SJCRH30 (cell line): ENCODE results near the gene MAGT1. TPM values are rescaled to one million over a fixed set of nuclear protein-coding genes. Genes with fewer than 3 reads are reported as not detected.
"Not testable (repeated sequence)": the region's sequence is repeated elsewhere in the genome, so short reads cannot be mapped to it uniquely, and the experiment has no call there.

ENCODE experiments used
- DNase-seq, 2 experiments: peaks; one replicate each; pipeline ENCODE4 v3.0.0-alpha.2; 2015 to 2020
- H3K27ac ChIP-seq: fragments of 250-450 bp; sonication (Bioruptor Pico); 2 replicates; pipeline ENCODE4 v1.5.1; 2020; ENCODE audit warnings: mild to moderate bottlenecking, moderate library complexity
- H3K27me3 ChIP-seq: fragments of 250-450 bp; sonication (Bioruptor Pico); 2 replicates; pipeline ENCODE4 v1.5.1; 2020; ENCODE audit warnings: mild to moderate bottlenecking, moderate library complexity
- H3K36me3 ChIP-seq: fragments of 250-450 bp; sonication (Bioruptor Pico); 2 replicates; pipeline ENCODE4 v1.5.1; 2020; ENCODE audit warnings: mild to moderate bottlenecking, moderate library complexity
- H3K4me1 ChIP-seq: fragments of 250-450 bp; sonication (Bioruptor Pico); 2 replicates; pipeline ENCODE4 v1.5.1; 2020; ENCODE audit warnings: mild to moderate bottlenecking, moderate library complexity
- H3K4me3 ChIP-seq: fragments of 250-450 bp; sonication (Bioruptor Pico); 2 replicates; pipeline ENCODE4 v1.5.1; 2020; ENCODE audit warnings: mild to moderate bottlenecking, moderate library complexity
- H3K9me3 ChIP-seq: fragments of 250-450 bp; sonication (Bioruptor Pico); replicated peaks from 2 replicates; pipeline ENCODE4 v1.5.1; 2020; ENCODE audit warnings: mild to moderate bottlenecking, moderate library complexity
- total RNA-seq: library from RNA; depleted of rRNA; stranded (reverse); fragments of >200 nt; shearing (Covaris generic); gene quantifications from 2 replicates; pipeline ENCODE4 v1.2.3, GENCODE V29; 2014

Gene MAGT1
- total RNA-seq, 1 experiment from 2014 or later, result 72.2 TPM

DNA sequence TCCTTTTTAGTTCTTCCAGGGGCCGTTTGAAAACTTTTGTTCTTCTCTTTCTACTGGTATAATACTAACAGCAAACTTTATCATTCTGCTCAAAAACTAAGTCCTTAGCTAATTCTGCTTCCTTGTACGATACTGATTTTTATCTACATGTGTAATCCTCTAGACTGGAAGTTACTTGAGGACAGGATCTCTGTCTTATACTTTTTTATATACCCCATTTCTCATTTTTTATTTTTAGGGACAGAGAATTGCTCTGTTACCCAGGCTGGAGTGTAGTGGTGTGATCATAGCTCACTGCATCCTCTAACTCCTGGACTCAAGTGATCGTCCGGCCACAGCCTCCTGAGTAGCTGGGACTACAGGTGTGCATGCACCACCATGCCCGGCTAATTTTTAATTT is 6.3 kb upstream of the MAGT1 start:
- Histone ChIP-seq H3K27me3 (no peaks in the 10 kb centered on the region), H3K4me3 (no peak overlapping the region), H3K4me1 (no peaks in the 10 kb centered on the region), H3K36me3 (peaks cover 11% of the 10 kb centered on the region), H3K27ac (no peak overlapping the region), H3K9me3 (no peaks in the 10 kb centered on the region)
- DNase-seq, result no peak

DNA sequence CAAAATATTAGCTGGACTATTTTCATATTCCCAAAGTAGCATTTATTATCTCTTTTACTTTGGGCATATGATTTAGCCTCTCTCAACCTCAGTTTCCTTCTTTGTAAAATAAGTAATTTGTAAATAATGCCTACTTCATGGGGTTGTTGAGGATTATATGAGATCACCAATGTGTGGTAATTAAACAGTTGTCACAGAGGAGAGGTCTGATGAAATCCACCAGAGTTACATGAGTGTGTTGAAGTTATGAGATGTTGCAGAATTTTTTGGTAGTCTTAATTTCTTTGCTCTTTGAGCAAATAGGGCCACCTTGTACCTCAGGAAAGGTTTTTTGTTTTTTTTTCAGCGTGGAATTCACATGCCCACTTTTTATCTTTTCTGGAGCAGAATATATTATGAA is 5.5 kb upstream of the MAGT1 start:
- Histone ChIP-seq H3K9me3 (no peaks in the 10 kb centered on the region), H3K4me3 (peak overlapping the region; percentile 81), H3K27ac (peak overlapping the region; percentile 85), H3K36me3 (peaks cover 11% of the 10 kb centered on the region), H3K27me3 (no peaks in the 10 kb centered on the region), H3K4me1 (no peaks in the 10 kb centered on the region)
- no peak for DNase-seq

DNA sequence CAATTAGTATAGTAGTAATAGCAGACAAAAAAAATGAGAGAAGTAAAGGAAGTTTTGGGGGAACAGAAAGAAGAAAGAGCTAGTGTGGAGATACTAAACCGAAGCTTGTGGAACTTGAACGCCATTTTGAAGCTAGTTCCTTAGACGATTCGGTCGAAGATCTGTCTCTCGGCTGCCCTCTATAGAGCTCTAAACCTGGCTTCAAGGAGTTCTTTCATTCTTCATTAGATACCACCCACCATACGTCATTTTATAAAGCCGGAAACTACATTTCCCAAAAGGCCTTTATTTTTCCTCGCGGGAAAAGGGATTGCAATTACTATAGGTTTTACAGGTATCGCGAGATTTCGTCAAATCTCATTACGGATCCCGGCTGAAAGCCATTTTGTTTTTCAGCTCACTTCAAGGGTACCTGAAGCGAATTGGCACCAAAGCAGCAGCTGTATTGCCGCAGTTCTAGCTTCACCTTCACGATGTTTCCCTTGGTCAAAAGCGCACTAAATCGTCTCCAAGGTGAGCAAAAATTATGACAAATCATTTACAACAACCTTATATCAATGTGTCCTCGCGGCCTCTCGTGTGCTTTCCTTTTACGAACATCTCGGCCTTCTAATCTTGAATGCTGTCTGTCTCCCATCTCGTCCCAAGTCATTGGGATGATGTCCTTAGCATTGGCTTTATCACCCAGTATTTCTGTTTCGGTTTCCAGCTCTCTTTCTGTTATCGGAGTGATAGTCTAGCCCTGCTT is 4.0 kb upstream of the MAGT1 start, which contains the start of gene COX7B:
Gene COX7B, plus strand, starts transcription at position 388 of the 748 bp plus-strand sequence. Its CDS starts 86 bp downstream, at position 474.
- Histone ChIP-seq H3K36me3 (peaks cover 11% of the 10 kb centered on the region), H3K9me3 (no peaks in the 10 kb centered on the region), H3K27ac (peak within 1 kb of the TSS; percentile 85), H3K4me1 (no peaks in the 10 kb centered on the region), H3K4me3 (peak within 1 kb of the TSS; percentile 81), H3K27me3 (no peaks in the 10 kb centered on the region)
- peak; percentile 73 to 94 for DNase-seq

DNA sequence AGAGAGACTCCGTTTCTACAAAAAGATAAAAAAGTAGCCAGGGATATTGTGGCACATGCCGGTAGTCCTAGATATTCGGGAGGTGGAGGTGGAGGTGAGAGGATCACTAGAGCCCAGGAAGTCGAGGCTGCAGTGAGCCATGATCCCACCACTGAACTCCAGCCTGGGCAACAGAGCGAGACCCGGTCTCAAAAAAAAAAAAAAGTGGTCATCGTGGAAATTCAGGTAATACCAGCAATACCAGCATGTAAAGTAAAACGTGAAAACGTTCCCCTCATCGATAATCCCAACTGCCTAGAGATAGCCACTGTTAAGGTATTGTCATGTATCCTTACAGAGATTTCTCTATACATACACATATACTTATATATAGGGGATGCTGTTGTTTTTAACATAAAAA is 1.5 kb downstream of the MAGT1 start:
- H3K36me3 ChIP-seq, result no peaks in the 10 kb centered on the region
- H3K4me1 ChIP-seq, result no peaks in the 10 kb centered on the region
- H3K27ac ChIP-seq, result no peak overlapping the region
- DNase-seq, result no peak
- no peaks in the 10 kb centered on the region for H3K27me3 ChIP-seq
- H3K4me3 ChIP-seq, result peak overlapping the region; percentile 88; the same call in 1 of the 2 replicates
- H3K9me3 ChIP-seq, result no peaks in the 10 kb centered on the region

DNA sequence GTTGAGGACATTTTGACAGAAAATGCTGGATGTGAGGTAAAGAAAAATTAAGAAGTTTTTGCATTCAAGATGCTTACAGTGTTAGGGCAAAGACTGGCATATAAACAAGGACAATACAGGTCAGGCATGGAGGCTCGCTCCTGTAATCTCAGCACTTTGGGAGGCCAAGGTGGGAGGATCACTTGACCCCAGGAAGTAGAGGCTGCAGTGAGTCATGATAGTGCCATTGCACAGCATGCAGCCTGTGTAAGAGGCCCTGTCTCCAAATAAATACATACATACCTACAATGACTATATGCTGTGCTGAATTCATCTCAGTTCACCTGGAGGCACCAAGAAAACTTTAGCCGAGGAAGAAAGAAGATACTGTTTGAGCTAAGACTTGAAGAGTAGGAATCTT is 2.3 kb downstream of the MAGT1 start:
- H3K4me1 ChIP-seq, result no peaks in the 10 kb centered on the region
- H3K27ac ChIP-seq, result no peak overlapping the region
- no peak for DNase-seq
- H3K9me3 ChIP-seq, result no peaks in the 10 kb centered on the region
- no peak overlapping the region for H3K4me3 ChIP-seq
- no peaks in the 10 kb centered on the region for H3K36me3 ChIP-seq
- H3K27me3 ChIP-seq, result no peaks in the 10 kb centered on the region

DNA sequence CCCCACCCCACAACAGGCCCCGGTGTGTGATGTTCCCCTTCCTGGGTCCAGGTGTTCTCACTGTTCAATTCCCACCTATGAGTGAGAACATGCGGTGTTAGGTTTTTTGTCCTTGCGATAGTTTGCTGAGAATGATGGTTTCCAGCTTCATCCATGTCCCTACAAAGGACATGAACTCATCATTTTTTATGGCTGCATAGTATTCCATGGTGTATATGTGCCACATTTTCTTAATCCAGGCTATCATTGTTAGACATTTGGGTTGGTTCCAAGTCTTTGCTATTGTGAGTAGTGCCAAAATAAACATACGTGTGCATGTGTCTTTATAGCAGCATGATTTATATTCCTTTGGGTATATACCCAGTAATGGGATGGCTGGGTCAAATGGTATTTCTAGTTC is 13.8 kb downstream of the MAGT1 start:
- not testable (repeated sequence) for H3K27ac ChIP-seq, H3K36me3 ChIP-seq, H3K4me1 ChIP-seq, H3K9me3 ChIP-seq, H3K4me3 ChIP-seq, H3K27me3 ChIP-seq, DNase-seq

DNA sequence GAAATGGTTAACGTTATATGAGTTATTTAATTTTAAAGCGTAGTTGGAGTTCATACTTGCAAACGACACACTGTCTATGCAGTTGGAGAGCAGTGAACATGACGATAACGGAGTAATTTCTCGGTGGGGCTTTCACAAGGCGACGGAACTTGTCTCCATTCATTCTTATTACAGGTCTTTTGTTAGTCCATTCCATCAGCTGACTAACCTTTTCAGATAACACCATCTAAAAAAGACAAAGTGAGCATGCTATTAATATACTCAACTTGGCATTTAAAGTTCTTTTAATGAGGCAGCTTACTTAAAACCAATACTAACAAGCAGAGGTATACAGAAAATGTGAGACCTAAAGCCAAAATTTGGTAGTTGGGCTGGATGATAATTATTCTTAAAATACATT is 19.9 kb downstream of the MAGT1 start:
- H3K9me3 ChIP-seq, result no peaks in the 10 kb centered on the region
- no peaks in the 10 kb centered on the region for H3K27me3 ChIP-seq
- no peaks in the 10 kb centered on the region for H3K4me1 ChIP-seq
- H3K36me3 ChIP-seq, result peaks cover 3% of the 10 kb centered on the region; the same call in 1 of the 2 replicates
- H3K4me3 ChIP-seq, result no peak overlapping the region
- no peak for DNase-seq
- H3K27ac ChIP-seq, result no peak overlapping the region

DNA sequence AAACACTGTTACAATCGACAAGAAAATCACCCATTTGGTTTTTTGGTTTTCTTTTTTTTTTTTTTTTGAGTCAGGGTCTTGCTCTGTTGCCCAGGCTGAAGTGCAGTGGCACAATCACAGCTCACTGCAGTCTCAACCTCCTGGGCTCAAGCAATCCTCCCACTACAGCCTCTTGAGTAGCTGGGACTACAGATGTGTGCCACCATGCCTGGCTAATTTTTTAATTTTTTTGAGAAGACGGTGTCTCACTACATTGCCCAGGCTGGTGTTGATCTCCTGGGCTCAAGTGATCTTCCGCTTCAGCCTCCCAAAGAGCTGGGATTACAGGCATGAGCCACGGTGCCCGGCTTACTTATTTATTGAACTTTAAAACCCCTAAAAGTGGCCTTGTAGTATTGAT is 63.7 kb downstream of the MAGT1 start:
- DNase-seq, H3K4me1 ChIP-seq: not testable (repeated sequence)

DNA sequence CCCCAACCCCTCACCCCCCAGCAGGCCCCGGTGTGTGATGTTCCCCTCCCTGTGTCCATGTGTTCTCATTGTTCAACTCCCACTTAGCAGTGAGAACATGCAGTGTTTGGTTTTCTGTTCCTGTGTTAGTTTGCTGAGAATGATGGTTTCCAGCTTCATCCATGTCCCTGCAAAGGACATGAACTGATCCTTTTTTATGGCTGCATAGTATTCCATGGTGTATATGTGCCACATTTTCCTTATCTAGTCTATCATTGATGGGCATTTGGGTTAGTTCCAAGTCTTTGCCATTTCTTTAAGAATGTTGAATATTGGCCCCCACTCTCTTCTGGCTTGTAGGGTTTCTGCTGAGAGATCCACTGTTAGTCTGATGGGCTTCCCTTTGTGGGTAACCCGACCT is 73.2 kb downstream of the MAGT1 start:
- H3K4me1 ChIP-seq, DNase-seq, H3K36me3 ChIP-seq, H3K9me3 ChIP-seq, H3K4me3 ChIP-seq, H3K27ac ChIP-seq, H3K27me3 ChIP-seq: not testable (repeated sequence)

More for the DNA sequence above, 63.7 kb downstream of the MAGT1 start:
- H3K9me3 ChIP-seq, H3K27ac ChIP-seq, H3K27me3 ChIP-seq, H3K36me3 ChIP-seq, H3K4me3 ChIP-seq: not testable (repeated sequence)

DNA sequence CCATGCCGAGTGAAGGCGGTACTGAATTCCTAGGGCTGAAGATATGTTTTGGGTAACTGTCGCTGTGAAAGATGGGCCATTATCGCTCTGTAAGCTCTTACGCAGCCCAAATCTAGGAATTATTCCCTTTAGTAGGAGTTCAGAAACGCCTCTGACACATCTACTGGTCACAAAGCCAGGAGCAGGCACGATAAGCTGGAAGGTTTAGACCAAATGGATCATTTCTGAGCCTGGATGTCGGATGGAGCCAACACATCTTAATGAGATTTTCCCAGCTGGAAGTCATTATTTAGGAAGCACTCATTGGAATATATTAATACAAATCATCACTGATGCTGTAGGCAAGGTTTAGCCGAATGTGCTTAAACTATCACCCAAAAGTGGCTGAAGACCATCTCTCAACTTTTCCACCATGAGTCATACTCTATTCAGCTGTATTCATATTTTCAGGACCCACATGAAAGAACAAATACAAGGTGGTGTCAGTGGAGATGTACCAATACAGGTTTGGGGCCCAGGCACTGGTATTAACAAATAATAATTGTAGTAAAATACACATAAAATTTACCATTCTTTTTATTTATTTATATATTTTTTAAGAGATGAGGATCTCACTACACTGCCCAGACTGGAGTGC is 75.0 kb downstream of the MAGT1 start:
- H3K27me3 ChIP-seq, result no peaks in the 10 kb centered on the region
- no peaks in the 10 kb centered on the region for H3K4me1 ChIP-seq
- no peaks in the 10 kb centered on the region for H3K9me3 ChIP-seq
- no peak overlapping the region for H3K4me3 ChIP-seq
- H3K27ac ChIP-seq, result no peak overlapping the region
- DNase-seq, result no peak
- no peaks in the 10 kb centered on the region for H3K36me3 ChIP-seq

DNA sequence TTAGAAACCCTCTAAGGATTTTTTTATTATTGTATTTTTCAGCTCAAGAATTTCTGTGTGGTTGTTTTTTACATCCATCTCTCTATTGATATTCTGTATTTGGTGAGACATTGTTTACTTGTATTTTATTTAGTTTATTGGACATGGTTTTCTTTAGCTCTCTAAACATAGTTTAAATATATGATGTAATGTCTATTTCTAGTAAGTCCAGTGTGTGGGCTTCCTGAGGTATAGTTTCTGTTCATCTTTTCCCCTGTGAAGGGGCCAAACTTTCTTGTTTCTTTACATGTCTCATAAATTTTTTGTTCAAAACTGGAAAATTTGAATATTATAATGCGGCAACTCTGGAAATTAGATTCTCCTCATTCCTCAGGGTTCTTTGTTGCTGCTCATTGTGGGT is 81.0 kb downstream of the MAGT1 start:
- Histone ChIP-seq H3K9me3 (no peaks in the 10 kb centered on the region), H3K27me3 (no peaks in the 10 kb centered on the region), H3K27ac (no peak overlapping the region), H3K4me1 (no peaks in the 10 kb centered on the region), H3K36me3 (no peaks in the 10 kb centered on the region), H3K4me3 (no peak overlapping the region)
- DNase-seq, result no peak

DNA sequence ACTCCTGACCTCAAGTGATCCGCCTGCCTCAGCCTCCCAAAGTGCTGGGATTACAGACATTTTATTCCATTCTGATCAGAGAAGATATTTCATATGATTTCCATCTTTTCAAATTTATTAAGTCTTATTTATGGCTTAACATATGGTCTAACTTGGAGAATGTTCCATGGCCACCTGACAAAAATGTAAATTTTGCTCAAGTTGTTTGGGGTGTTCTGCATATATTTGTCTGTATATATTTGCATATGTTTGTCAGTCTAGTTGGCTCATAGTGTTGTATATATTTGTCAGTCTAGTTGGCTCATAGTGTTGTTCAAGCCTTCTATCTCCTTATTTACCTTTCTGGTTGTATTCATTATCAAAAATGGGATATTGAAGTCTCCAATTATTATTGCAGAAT is 93.0 kb downstream of the MAGT1 start:
- Histone ChIP-seq H3K27ac (no peak overlapping the region), H3K36me3 (no peaks in the 10 kb centered on the region), H3K9me3 (no peaks in the 10 kb centered on the region), H3K4me3 (no peak overlapping the region), H3K4me1 (no peaks in the 10 kb centered on the region), H3K27me3 (no peaks in the 10 kb centered on the region)
- no peak for DNase-seq

DNA sequence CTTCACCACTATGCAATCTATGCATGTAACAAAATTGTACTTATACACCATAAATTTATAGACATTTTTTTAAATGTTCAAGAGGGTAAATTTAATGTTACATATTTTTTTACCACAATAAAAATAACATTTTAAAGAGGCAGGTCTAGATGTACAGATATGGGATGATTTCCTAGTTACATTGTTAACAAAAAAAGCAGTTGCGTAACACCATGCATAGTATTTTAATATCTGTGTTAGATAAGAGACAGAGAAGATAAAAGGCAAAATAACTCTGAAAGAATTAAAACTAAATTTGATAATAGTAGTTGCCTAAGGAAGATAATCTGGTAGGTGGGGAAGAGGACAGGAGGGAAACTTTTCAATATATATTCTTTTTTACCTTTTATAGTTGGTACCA is 100.1 kb downstream of the MAGT1 start:
- H3K27me3 ChIP-seq, result no peaks in the 10 kb centered on the region
- DNase-seq, result no peak
- H3K4me3 ChIP-seq, result no peak overlapping the region
- no peaks in the 10 kb centered on the region for H3K9me3 ChIP-seq
- H3K27ac ChIP-seq, result no peak overlapping the region
- no peaks in the 10 kb centered on the region for H3K4me1 ChIP-seq
- no peaks in the 10 kb centered on the region for H3K36me3 ChIP-seq

DNA sequence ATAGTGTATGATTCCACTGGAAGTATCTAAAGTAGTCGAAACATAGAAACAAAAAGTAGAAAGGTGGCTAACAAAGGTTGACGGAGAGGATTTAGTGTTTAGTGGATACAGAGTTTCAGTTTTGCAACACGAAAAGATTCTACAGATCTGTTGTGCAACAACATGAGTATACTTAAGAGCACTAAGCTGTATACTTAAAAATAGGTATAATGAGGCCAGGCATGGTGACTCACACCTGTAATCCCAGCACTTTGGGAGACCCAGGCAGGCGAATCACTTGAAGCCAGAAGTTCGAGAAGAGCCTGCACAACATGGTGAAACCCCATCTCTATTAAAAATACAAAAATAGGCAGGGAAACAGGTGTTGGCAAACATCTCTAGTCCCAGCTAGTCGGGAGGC is 101.3 kb downstream of the MAGT1 start:
- no peak overlapping the region for H3K4me3 ChIP-seq
- H3K27me3 ChIP-seq, result no peaks in the 10 kb centered on the region
- no peak overlapping the region for H3K27ac ChIP-seq
- H3K4me1 ChIP-seq, result no peaks in the 10 kb centered on the region
- no peak for DNase-seq
- no peaks in the 10 kb centered on the region for H3K9me3 ChIP-seq
- H3K36me3 ChIP-seq, result no peaks in the 10 kb centered on the region

DNA sequence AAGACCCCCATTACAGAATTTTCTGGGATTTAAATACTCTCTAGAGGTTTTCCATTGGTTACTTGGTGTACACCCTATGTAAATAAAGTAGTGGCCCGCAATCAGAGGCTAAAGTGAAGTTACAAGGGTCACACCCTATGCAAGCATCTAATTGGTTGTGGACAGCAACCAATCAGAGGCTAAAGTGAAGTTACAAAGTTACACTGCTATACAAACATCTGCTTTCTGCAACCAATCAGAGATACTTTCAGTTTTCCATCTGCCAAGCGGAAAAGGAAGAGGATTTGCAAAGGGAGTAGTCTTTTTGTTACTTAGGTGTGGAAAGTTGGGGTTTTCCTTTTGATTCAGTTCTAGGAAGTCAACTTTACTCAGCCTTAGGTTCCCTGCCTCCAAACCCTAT is 107.2 kb downstream of the MAGT1 start:
- H3K4me3 ChIP-seq, result no peak overlapping the region
- H3K27ac ChIP-seq, result no peak overlapping the region
- no peaks in the 10 kb centered on the region for H3K4me1 ChIP-seq
- H3K27me3 ChIP-seq, result no peaks in the 10 kb centered on the region
- peak in 1 of 2 experiments; percentile 16 for DNase-seq
- H3K9me3 ChIP-seq, result no peaks in the 10 kb centered on the region
- H3K36me3 ChIP-seq, result no peaks in the 10 kb centered on the region

DNA sequence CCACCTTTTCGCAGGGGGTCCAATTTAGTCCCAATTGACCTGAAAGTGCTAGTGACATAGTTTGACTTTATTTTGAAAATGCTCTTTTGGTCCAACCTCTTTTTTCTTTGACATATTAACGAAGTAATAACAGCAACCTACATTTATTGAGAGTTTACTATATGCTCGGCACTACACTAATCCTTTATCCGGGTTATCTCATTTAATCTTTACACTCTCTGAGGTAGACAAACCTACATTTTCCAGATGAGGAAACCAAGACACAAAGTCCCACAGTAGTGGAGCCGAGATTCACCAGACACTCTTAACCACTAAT is 108.9 kb downstream of the MAGT1 start:
- Histone ChIP-seq H3K27ac (peak overlapping the region; percentile 99), H3K4me1 (no peaks in the 10 kb centered on the region)

More for the DNA sequence above, 108.9 kb downstream of the MAGT1 start:
- Histone ChIP-seq H3K27me3 (no peaks in the 10 kb centered on the region), H3K9me3 (no peaks in the 10 kb centered on the region), H3K4me3 (peak overlapping the region; percentile 99), H3K36me3 (no peaks in the 10 kb centered on the region)
- DNase-seq, result no peak
